GM12878 (cell line): ENCODE data around the gene HTR1D.

Experiments
- BHLHE40 ChIP-seq, 2 experiments: fragments of 450-650 bp in 1 of 2; IDR thresholded peaks; 2 replicates each; pipeline ENCODE4 v1.6.1; 2011 to 2017; ENCODE audit warnings: low read depth in 2 of 2, borderline replicate concordance in 1 of 2, improper control_type of control experiment in 1 of 2, low read length in 1 of 2, mild to moderate bottlenecking in 1 of 2
- MEF2A ChIP-seq: IDR thresholded peaks from 2 replicates; pipeline ENCODE4 v1.6.1; 2011; ENCODE audit warnings: low read depth, mild to moderate bottlenecking, low read length, moderate library complexity; ENCODE audit not compliant: insufficient read depth
- NFYA ChIP-seq: IDR thresholded peaks from 2 replicates; pipeline ENCODE4 v1.6.1; 2011; ENCODE audit warnings: low read depth, mild to moderate bottlenecking, low read length, improper control_type of control experiment, borderline replicate concordance
- SP1 ChIP-seq: IDR thresholded peaks from one replicate; pipeline ENCODE4 v1.6.1; 2011; ENCODE audit warnings: low read depth, low read length
- STAT1 ChIP-seq: fragments of 450-650 bp; conservative IDR thresholded peaks from 2 replicates; pipeline ENCODE4 v1.6.1; 2014; ENCODE audit warnings: antibody characterized with exemption, mild to moderate bottlenecking
- TF ChIP-seq, protein P1 (sequence below), 3 experiments: IDR thresholded peaks in 2 of 3; conservative IDR thresholded peaks in 1 of 3; 2 replicates each; pipeline ENCODE4 v1.5.1; 2011; ENCODE audit warnings: low read depth in 3 of 3, low read length in 3 of 3, mild to moderate bottlenecking in 3 of 3, control low read depth in 2 of 3, moderate library complexity in 2 of 3, inconsistent platforms in 1 of 3, mixed read lengths in 1 of 3; ENCODE audit not compliant: control insufficient read depth in 2 of 3, insufficient read depth in 1 of 3; ENCODE audit errors: extremely low read depth in 1 of 3

DNA sequence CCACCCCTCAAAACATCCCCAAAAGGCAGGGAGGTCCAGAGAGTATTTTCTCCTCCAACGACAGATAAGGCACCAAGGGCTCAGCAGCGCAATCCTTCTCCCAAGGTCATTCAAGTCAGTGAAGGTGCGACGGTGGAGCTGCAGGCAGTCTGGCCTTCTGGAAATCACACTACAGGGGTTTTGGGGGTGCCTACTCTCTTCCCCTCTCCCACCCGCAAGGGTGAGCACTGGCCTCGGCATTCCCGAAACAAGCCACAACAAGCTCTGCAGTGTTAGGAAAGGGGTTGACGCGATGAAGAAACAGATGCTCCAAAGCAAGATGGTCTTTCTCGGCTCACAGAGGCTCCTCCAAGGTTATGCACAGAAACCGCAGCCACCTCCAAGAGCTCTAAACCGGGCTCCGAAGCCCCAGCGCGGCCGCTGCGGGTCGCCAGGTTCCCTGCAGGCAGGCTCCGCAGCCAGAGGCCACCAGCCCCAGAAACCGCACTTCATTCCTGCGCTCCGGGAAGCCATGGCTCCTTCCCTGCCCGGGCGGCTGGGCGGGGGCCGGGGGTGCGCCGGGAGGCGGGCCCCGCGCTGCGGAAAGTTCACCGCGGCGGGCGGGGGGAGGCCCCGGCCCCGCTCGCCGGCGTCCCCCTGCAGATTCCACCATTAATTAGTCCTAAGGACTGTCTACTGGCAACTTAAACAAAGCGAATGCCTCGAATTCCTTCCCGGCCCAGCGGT is 49.8 kb downstream of the HTR1D start:
- TF ChIP-seq NFYA (no peak), BHLHE40 (IDR thresholded peaks at IDR 0.05; ENCODE audit: borderline replicate concordance in 1 of 2, low read depth in 2 of 2, low read length in 1 of 2) (0 out of 4 replicates have a peak, but pooled peaks of 1 of the 2 experiments have one; percentile 3), STAT1 (no peak), SP1 (no peak), MEF2A (no peak)
- TF ChIP-seq, protein P1, sequence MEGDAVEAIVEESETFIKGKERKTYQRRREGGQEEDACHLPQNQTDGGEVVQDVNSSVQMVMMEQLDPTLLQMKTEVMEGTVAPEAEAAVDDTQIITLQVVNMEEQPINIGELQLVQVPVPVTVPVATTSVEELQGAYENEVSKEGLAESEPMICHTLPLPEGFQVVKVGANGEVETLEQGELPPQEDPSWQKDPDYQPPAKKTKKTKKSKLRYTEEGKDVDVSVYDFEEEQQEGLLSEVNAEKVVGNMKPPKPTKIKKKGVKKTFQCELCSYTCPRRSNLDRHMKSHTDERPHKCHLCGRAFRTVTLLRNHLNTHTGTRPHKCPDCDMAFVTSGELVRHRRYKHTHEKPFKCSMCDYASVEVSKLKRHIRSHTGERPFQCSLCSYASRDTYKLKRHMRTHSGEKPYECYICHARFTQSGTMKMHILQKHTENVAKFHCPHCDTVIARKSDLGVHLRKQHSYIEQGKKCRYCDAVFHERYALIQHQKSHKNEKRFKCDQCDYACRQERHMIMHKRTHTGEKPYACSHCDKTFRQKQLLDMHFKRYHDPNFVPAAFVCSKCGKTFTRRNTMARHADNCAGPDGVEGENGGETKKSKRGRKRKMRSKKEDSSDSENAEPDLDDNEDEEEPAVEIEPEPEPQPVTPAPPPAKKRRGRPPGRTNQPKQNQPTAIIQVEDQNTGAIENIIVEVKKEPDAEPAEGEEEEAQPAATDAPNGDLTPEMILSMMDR (IDR thresholded peaks at IDR 0.05 in 2 of 3, conservative IDR thresholded peaks at IDR 0.05 in 1 of 3; ENCODE audit: control insufficient read depth in 2 of 3, extremely low read depth in 1 of 3, insufficient read depth in 1 of 3, low read depth in 3 of 3, low read length in 3 of 3): no peak
